ENCODE results near the gene PTMA. TPM values are rescaled to one million over a fixed set of nuclear protein-coding genes. Genes with fewer than 3 reads are reported as not detected.

The PTMA gene
- total RNA-seq, 2 donors from 2014 or later, result 1,057 to 1,154 TPM

- no peak for DNase-seq
- peaks cover 38% of the 10 kb centered on the region for H3K4me1 Mint-ChIP-seq (ENCODE audit: low read depth)
- H3K36me3 Mint-ChIP-seq (ENCODE audit: insufficient read depth in 2 of 2), result peaks cover 2% of the 10 kb centered on the region in 2 donors
- H3K9me3 Mint-ChIP-seq, result no peaks in the 10 kb centered on the region
- ATAC-seq (replicated peaks in 1 of 2), result no peak
- no peak overlapping the region for H3K27ac Mint-ChIP-seq
- H3K4me3 Mint-ChIP-seq, result peak overlapping the region in 1 of 2 donors; percentile 59
- H3K27me3 Mint-ChIP-seq (ENCODE audit: low read depth), result peaks cover 24% of the 10 kb centered on the region
Measured at GRCh38 chr2:231682603-231683291, 25.6 kb upstream of the PTMA start.

DNA sequence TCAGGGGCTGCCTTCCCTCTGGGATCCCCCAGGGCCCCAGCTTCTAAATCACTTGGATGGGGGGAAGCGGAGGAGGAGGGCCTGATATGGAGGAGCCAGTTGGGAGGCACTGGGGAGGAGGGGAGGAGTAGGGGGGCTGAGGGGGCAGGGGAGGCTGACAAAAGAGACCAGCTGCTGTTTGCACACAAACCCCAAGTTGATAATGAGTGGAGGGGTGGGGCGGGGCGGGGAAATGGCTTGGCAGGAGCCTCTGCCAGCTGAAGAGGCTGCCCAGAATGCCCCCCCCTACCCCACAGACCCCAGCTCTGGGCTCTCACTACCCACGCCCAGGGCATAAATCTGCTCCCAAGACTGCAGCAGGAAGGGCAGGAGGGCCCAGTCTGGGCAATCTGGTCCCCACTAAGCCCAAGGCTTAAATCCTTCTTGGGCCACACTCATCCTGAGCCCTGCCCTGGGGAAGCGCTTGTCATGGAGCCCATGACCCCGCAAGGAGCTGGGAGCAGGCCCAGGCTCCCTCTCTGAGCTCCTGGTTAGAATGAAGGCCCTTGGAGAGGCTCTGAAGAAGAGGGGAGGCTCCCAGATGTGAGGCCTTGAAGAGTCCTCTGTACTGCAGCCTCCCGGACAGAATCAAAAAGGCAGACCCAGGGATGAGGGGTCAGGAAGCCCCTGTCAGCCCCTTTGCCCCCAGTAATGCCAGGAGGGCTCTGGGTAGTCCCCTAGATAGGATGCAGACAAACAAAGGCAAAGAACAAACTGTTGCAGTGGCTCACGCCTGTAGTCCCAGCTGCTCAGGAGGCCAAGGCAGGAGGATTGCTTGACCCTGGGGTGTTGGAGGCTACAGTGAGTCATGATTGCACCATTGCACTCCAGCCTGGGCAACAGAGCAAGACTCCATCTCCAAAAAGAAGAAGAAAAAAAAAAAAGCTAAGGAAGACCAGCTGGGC, 24.8 kb upstream of the PTMA start:
- H3K27me3 Mint-ChIP-seq (ENCODE audit: low read depth), result peaks cover 24% of the 10 kb centered on the region
- no peak for ATAC-seq (replicated peaks in 1 of 2)
- H3K4me1 Mint-ChIP-seq (ENCODE audit: low read depth), result peaks cover 39% of the 10 kb centered on the region
- peaks cover 2% of the 10 kb centered on the region in 2 donors for H3K36me3 Mint-ChIP-seq (ENCODE audit: insufficient read depth in 2 of 2)
- H3K9me3 Mint-ChIP-seq, result no peaks in the 10 kb centered on the region
- H3K4me3 Mint-ChIP-seq, result no peak overlapping the region
- no peak for DNase-seq
- no peak overlapping the region for H3K27ac Mint-ChIP-seq

DNA sequence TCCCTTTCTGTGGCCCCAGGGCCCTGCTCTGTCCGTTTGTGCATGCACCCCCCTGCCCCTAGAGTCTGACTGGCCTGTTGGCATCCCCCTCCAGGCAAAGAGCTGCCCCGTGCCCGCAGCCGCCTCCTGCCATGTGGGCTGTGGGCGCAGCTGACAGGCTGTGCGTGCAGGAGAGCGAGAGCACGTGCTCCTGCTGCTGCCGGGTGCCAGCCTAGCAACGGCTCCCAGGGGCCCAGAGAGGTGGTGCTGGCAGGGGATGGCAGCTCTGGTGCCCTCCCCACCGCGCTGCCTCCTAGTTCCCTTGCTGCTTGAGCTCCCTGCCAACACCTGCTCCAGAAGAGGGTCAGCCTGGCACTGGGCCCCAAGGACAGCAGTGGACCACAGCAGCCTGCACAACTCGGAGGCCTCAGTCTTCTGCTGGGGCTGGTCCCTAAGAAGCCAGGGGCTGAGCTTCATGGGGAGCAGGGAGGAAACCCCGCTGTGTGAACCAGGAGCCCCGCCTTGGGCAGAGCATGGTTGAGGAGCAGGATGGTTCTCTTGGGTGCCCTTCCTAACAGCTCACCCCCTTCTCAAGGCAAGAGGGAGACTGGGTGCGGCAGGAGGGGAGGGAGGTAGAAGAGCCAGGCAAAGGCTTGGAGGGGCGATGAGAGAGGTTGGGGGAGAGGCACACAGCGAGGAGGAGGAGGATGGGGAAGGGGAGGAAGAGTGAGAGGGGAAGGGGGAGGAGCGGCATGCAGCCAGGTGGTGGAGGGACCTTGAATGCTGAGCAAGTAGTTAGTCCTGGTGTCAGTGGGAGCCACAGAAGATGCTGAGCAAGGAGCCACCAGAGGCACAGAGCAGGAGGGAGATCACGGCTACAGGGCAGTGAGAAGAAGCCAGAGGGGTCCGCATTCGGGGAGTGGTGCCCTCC, 23.8 kb upstream of the PTMA start:
- Mint-ChIP-seq H3K27ac (no peak overlapping the region), H3K9me3 (no peaks in the 10 kb centered on the region), H3K36me3 (ENCODE audit: insufficient read depth in 2 of 2) (peaks cover 2% of the 10 kb centered on the region in 2 donors), H3K4me3 (no peak overlapping the region), H3K4me1 (ENCODE audit: low read depth) (peaks cover 39% of the 10 kb centered on the region), H3K27me3 (ENCODE audit: low read depth) (peaks cover 24% of the 10 kb centered on the region)
- DNase-seq (no peak), ATAC-seq (replicated peaks in 1 of 2) (no peak)

- Mint-ChIP-seq H3K27me3 (ENCODE audit: low read depth) (peaks cover 24% of the 10 kb centered on the region), H3K4me1 (ENCODE audit: low read depth) (peaks cover 39% of the 10 kb centered on the region), H3K4me3 (no peak overlapping the region), H3K27ac (no peak overlapping the region), H3K9me3 (no peaks in the 10 kb centered on the region), H3K36me3 (ENCODE audit: insufficient read depth in 2 of 2) (peaks cover 2% of the 10 kb centered on the region in 2 donors)
- DNase-seq (no peak), ATAC-seq (replicated peaks in 1 of 2) (no peak)
Measured at GRCh38 chr2:231685349-231686191, 22.8 kb upstream of the PTMA start.

- Mint-ChIP-seq H3K36me3 (ENCODE audit: insufficient read depth in 2 of 2) (peaks cover under 1 to 1% of the 10 kb centered on the region in 2 donors), H3K4me1 (ENCODE audit: low read depth) (peaks cover 37% of the 10 kb centered on the region), H3K9me3 (no peaks in the 10 kb centered on the region), H3K27me3 (ENCODE audit: low read depth) (peaks cover 22% of the 10 kb centered on the region), H3K4me3 (no peak overlapping the region), H3K27ac (no peak overlapping the region)
- ATAC-seq (replicated peaks in 1 of 2) (no peak), DNase-seq (no peak)
Measured at GRCh38 chr2:231686192-231687100, 21.9 kb upstream of the PTMA start.

DNA sequence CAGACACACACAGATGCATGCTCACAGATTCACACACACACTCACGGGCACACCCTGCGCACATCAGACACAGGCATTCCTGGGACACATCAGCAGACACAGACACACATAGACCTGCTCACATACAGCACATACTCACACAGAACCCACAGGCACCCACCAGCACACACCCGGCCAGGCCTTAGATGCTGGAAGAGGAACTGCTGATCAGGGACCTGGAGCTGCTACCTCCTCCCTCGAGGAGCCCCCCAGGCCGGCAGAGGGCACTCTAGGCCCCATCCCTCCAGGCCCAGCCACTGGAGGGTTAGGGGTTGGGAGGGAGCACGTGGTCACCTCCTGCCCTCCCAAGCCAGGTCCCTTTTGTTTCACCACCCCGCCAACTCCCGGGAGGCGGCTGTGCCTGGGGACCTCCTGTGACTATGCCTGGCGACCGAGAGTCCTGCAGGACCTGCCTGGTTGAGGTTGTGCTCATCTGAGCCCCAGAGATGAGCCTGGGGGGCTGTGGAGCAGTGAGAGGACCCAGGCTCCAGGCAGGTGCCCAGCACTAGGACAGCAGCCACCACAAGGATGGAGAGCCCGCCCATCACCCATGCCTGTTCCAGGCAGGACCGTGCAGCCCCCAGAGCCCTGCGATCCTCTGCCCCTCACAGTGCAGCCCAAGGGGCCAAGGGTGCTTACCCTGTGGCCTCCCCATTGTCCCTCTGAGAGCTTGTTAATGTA, 21.0 kb upstream of the PTMA start:
- DNase-seq (peak; percentile 72 to 78), ATAC-seq (replicated peaks in 1 of 2) (peak; percentile 90 to 91)
- no peaks in the 10 kb centered on the region for H3K9me3 Mint-ChIP-seq
- H3K27ac Mint-ChIP-seq, result no peak overlapping the region
- no peaks in the 10 kb centered on the region for H3K36me3 Mint-ChIP-seq (ENCODE audit: insufficient read depth in 2 of 2)
- peak overlapping the region in 1 of 2 donors; percentile 39 for H3K4me3 Mint-ChIP-seq
- H3K27me3 Mint-ChIP-seq (ENCODE audit: low read depth), result peaks cover 14% of the 10 kb centered on the region
- peaks cover 33% of the 10 kb centered on the region for H3K4me1 Mint-ChIP-seq (ENCODE audit: low read depth)

DNA sequence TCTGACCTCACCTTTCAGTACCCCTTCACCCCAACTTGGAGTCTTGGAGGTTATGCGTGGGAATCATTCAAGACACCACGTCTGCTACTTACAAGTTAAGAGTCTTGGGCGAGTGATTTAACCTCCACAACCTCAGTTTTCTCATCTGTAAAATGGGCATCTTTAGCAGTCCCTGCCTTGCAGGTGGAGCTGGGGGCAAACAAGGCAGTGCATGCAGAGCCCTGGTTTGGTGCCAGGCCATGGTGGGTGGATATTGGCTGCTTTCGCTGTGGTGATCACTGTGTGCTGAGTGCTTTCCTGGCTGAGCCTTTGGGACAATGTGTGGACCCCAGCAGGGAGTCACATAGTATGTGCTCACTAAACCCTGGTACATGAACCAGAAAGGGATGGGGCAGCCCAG, 20.4 kb upstream of the PTMA start:
- no peak overlapping the region for H3K4me3 Mint-ChIP-seq
- no peak overlapping the region for H3K27ac Mint-ChIP-seq
- no peaks in the 10 kb centered on the region for H3K36me3 Mint-ChIP-seq (ENCODE audit: insufficient read depth in 2 of 2)
- DNase-seq (no peak), ATAC-seq (replicated peaks in 1 of 2) (no peak)
- peaks cover 7% of the 10 kb centered on the region for H3K27me3 Mint-ChIP-seq (ENCODE audit: low read depth)
- peaks cover 29% of the 10 kb centered on the region for H3K4me1 Mint-ChIP-seq (ENCODE audit: low read depth)
- no peaks in the 10 kb centered on the region for H3K9me3 Mint-ChIP-seq

DNA sequence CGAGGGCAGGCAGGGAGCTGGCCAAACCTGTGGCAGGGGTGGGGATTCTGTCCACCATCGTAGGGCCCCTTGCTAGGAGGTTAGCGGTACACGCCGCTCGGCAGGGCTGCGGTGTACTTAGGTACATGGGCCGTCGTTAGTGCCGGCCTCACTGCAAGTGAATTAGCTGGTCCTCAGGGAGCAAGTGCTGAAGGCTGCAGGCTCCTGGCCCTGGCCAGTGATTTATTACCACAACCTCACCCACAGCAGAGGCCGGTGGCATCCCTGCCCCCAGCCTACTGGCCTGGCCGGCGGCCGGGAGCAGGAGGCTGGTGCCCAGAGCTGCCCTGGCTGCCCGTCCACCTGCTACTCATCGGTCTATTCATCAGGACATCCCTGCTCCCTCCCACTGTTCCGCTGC, 19.6 kb upstream of the PTMA start:
- H3K4me1 Mint-ChIP-seq (ENCODE audit: low read depth), result peaks cover 29% of the 10 kb centered on the region
- no peak overlapping the region for H3K4me3 Mint-ChIP-seq
- no peak for ATAC-seq (replicated peaks in 1 of 2)
- H3K9me3 Mint-ChIP-seq, result no peaks in the 10 kb centered on the region
- no peak overlapping the region for H3K27ac Mint-ChIP-seq
- no peaks in the 10 kb centered on the region for H3K36me3 Mint-ChIP-seq (ENCODE audit: insufficient read depth in 2 of 2)
- H3K27me3 Mint-ChIP-seq (ENCODE audit: low read depth), result peaks cover 6% of the 10 kb centered on the region
- no peak for DNase-seq

GRCh38 chr2:231689124-231689893, 19.0 kb upstream of the PTMA start:
- no peaks in the 10 kb centered on the region for H3K36me3 Mint-ChIP-seq (ENCODE audit: insufficient read depth in 2 of 2)
- ATAC-seq (replicated peaks in 1 of 2) (no peak), DNase-seq (no peak)
- H3K4me1 Mint-ChIP-seq (ENCODE audit: low read depth), result peaks cover 23% of the 10 kb centered on the region
- no peak overlapping the region for H3K4me3 Mint-ChIP-seq
- no peak overlapping the region for H3K27ac Mint-ChIP-seq
- H3K9me3 Mint-ChIP-seq, result no peaks in the 10 kb centered on the region
- H3K27me3 Mint-ChIP-seq (ENCODE audit: low read depth), result peaks cover under 1% of the 10 kb centered on the region

DNA sequence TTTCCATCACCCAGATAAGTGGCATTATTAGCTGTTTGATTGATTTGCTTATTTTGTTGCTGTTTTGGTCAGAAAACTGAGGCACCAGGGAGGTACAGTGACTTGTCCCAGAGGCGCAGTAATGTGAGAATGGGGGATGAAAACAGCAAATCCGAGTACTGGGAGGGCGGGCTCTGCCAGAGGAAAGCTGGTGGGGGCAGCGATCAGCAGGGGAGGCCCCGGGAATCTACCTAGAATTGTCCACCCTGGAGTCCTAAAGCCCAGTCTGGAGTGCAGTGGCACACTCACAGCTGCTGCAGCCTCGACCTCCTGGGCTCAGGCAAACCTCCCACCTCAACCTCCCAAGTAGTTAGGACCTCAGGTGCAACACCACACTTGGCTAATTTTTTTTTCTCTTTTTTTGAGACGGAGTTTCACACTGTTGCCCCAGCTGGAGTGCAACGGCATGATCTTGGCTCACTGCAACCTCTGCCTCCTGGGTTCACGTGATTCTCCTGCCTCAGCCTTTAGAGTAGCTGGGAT, 17.0 kb upstream of the PTMA start:
- Mint-ChIP-seq H3K27ac (no peak overlapping the region), H3K36me3 (ENCODE audit: insufficient read depth in 2 of 2) (no peaks in the 10 kb centered on the region), H3K4me3 (no peak overlapping the region), H3K9me3 (no peaks in the 10 kb centered on the region), H3K27me3 (ENCODE audit: low read depth) (no peaks in the 10 kb centered on the region), H3K4me1 (ENCODE audit: low read depth) (peaks cover 16% of the 10 kb centered on the region)
- DNase-seq, result no peak
- no peak for ATAC-seq (replicated peaks in 1 of 2)
